GM03348 (cell line): ENCODE results near the gene GAS2L3.
"Not testable (repeated sequence)": the region's sequence is repeated elsewhere in the genome, so short reads cannot be mapped to it uniquely, and the experiment has no call there.

Source experiments
- DNase-seq: peaks from one replicate; pipeline ENCODE4 v3.0.0; 2012; ENCODE audit warnings: low spot score

Gene GAS2L3

GRCh38 chr12:100573292-100574186, at the start of gene GAS2L3:
TSS of gene GAS2L3 (plus strand) at chr12:100573684. CDS start at chr12:100594905, 21,221 bp downstream.
- DNase-seq: peak; percentile 97

- DNase-seq: no peak
Observed at GRCh38 chr12:100528034-100528433, 45.5 kb upstream of the GAS2L3 start.

GRCh38 chr12:100528471-100529127, 44.9 kb upstream of the GAS2L3 start:
- no peak for DNase-seq

- no peak for DNase-seq
Observed at GRCh38 chr12:100529756-100530350, 43.6 kb upstream of the GAS2L3 start.

- DNase-seq: no peak
Observed at GRCh38 chr12:100533376-100533775, 40.1 kb upstream of the GAS2L3 start.

- no peak for DNase-seq
Observed at GRCh38 chr12:100534625-100535227, 38.8 kb upstream of the GAS2L3 start.

- DNase-seq: peak; percentile 29
Observed at GRCh38 chr12:100539202-100539601, 34.3 kb upstream of the GAS2L3 start.

GRCh38 chr12:100544165-100544564, 29.3 kb upstream of the GAS2L3 start:
- no peak for DNase-seq

GRCh38 chr12:100545092-100545491, 28.4 kb upstream of the GAS2L3 start:
- DNase-seq: no peak

- DNase-seq: no peak
Observed at GRCh38 chr12:100553936-100554335, 19.5 kb upstream of the GAS2L3 start.

DNA sequence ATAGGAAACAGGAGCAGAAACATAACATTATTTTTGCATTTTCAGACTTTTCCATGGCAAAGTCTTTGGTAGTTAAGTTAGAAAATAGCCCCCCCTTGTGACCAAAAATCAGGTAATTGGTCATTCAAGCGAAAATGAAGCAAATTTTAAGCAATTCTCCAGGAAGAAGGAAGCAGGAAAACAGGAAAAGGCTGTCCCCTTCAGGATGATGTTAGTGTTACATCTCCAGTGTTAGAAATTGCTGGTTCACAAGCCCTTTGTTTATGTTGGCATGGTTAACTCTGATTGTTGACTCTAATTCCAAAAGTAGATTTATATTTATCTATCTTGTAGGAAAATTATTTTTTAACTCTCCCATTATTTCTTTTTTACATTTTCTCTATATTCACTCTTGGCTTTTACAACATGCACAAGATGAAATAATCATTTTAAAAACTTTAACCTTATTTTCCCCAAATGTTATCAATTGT, 18.8 kb upstream of the GAS2L3 start:
- DNase-seq: peak; percentile 82

- DNase-seq: no peak
Observed at GRCh38 chr12:100555722-100556121, 17.8 kb upstream of the GAS2L3 start.

GRCh38 chr12:100557357-100557756, 16.1 kb upstream of the GAS2L3 start:
- DNase-seq: no peak

GRCh38 chr12:100559261-100559660, 14.2 kb upstream of the GAS2L3 start:
- DNase-seq: not testable (repeated sequence)

GRCh38 chr12:100564090-100564489, 9.4 kb upstream of the GAS2L3 start:
- DNase-seq: no peak

- DNase-seq: no peak
Observed at GRCh38 chr12:100564905-100565467, 8.5 kb upstream of the GAS2L3 start.

DNA sequence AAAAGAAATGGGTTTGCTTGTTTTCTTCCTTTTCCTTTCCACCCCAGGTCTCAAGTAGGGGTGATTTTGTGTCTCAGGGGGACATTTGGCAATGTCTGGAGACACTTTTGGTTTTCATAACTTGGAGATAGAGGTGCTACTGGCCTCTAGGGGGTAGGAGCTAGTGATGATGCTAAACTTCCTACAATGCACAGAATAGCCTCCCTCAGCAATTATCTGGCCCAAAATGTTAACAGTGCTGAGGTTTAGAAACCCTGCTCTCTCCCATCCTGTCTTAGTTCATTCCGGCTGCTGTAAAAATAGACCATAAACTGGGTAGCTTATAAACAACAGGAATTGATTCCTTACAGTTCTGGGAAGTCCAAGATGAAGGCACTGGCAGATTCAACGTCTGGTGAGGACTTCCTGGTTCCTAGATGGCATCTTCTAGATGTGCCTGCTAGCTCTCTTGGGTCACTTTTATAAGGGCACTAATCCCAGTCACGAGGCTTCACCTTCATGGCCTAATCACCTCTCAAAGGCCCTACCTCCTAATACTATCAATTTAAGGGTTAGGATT, 7.4 kb upstream of the GAS2L3 start:
- no peak for DNase-seq

DNA sequence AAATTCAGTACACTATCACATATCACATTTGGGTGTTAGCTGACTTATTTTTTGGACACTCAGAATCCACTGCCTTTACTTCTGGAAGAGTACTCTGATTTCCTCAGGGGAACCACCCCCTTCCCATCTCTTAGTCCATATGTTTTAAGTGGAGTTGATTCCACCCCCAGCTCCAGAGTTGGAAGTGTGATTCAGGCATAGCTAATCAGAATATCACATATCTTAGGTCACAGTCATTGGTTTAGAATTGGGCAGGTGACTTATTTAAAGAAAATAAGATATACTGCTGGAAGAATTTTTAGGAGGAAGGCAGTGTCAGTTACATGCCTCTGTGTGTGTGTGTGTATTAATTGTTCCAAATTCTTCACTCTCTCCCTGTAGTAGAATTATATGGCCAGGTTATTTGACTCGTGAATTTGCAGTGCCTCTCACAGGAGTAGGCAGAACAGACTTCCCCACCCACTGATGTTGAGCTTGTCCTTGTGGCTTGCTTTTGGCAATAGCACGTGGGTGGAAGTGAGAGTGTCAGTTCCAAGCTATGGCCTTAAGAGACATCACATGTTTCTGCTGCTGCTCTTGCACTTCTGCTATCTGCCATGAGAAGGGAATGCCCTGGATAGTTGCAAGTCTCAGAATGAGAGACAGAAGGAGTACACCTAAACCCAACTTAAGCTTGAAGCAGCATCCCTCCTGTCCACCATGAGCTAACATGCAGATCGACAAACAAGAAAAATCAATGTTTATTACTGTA, 6.4 kb upstream of the GAS2L3 start:
- no peak for DNase-seq

DNA sequence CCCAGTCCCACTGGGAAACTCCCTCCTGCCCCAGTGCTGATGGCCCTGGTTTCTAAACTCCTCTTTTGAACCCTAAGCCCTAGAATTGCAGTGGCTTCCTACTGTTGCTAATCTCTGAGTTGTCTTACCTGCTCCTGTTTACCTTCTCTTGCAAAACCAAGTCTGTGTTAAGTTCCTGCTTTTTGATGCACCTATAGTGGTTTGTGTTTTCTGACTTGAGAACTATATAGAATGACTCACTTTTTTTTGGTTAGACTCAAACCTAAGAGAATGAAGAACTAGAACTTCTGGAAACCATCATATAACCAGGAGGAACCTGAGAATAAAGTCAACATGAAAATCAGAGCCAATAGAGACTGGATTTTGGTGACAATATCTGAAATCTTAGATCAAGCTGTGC, 5.5 kb upstream of the GAS2L3 start:
- no peak for DNase-seq

DNA sequence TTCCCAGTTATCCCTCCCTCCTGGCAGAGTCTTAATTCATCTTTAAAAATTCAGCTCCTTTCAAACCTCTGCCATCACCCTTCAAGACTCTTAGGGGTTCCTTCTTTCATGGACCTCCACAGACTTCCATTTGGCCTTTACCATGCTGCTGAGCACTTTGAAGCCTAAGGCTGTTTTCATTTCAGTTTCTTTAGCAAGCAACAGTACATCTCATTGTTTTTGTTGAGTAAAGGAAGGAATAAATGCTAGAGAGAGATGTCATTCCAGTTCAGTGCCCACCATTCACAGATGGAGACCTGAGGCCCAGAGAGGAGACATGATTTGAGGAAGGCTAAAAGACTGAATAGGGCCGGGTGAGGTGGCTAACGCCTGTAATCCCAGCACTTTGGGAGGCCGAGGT, 1.3 kb upstream of the GAS2L3 start:
- no peak for DNase-seq
